Neuronal stem cell (in vitro differentiated cells): ENCODE data around the gene NAV2.

ENCODE experiments used
- DNase-seq: peaks from one replicate; pipeline ENCODE4 v3.0.0-alpha.2; 2013; ENCODE audit warnings: low spot score
- H2AFZ ChIP-seq: one replicate; pipeline ENCODE4 v1.6.1; 2013; ENCODE audit warnings: mild to moderate bottlenecking, low read length, inconsistent platforms
- H2AK5ac ChIP-seq: 2 replicates; pipeline ENCODE4 v1.6.1; 2013; ENCODE audit warnings: low read depth, mild to moderate bottlenecking, inconsistent platforms, low read length, moderate library complexity, mixed read lengths
- H2BK120ac ChIP-seq: 2 replicates; pipeline ENCODE4 v1.6.1; 2013; ENCODE audit warnings: low read depth, mild to moderate bottlenecking, inconsistent platforms, low read length, moderate library complexity, mixed read lengths
- H2BK12ac ChIP-seq: one replicate; pipeline ENCODE4 v1.6.1; 2013; ENCODE audit warnings: low read length, inconsistent platforms
- H2BK15ac ChIP-seq: 2 replicates; pipeline ENCODE4 v1.6.1; 2013; ENCODE audit warnings: mild to moderate bottlenecking, low read length, inconsistent platforms, mixed read lengths
- H2BK5ac ChIP-seq: one replicate; pipeline ENCODE4 v1.6.1; 2013; ENCODE audit warnings: inconsistent platforms, mild to moderate bottlenecking, low read length, moderate library complexity
- H3K14ac ChIP-seq: one replicate; pipeline ENCODE4 v1.6.1; 2013; ENCODE audit warnings: low read length, inconsistent platforms
- H3K18ac ChIP-seq: 2 replicates; pipeline ENCODE4 v1.6.1; 2013; ENCODE audit warnings: low read length, inconsistent platforms
- H3K23ac ChIP-seq: 2 replicates; pipeline ENCODE4 v1.6.1; 2013; ENCODE audit warnings: low read depth, mild to moderate bottlenecking, mixed read lengths, low read length, inconsistent platforms; ENCODE audit not compliant: poor library complexity
- H3K27ac ChIP-seq: replicated peaks from 3 replicates; pipeline ENCODE4 v1.5.1; 2013; ENCODE audit warnings: low read length, inconsistent platforms
- H3K27me3 ChIP-seq, 3 experiments: 2 replicates each; pipeline ENCODE4 v1.6.1; 2013; ENCODE audit warnings: low read length in 3 of 3, mild to moderate bottlenecking in 2 of 3, inconsistent platforms in 1 of 3, low read depth in 1 of 3, mixed read lengths in 1 of 3, moderate library complexity in 1 of 3; ENCODE audit not compliant: control insufficient read depth in 3 of 3, insufficient read depth in 3 of 3
- H3K36me3 ChIP-seq, 2 donors: replicated peaks in 1 of 2; 2 replicates each; pipeline ENCODE4 v1.6.1; 2013; ENCODE audit warnings: low read length in 2 of 2; ENCODE audit not compliant: control insufficient read depth in 2 of 2, insufficient read depth in 2 of 2
- H3K4ac ChIP-seq: 2 replicates; pipeline ENCODE4 v1.6.1; 2013; ENCODE audit warnings: inconsistent platforms, mild to moderate bottlenecking, low read length, moderate library complexity
- H3K4me1 ChIP-seq, 2 donors: 1 replicate in 1 of 2; 2 replicates in 1 of 2; pipeline ENCODE4 v1.6.1; 2013; ENCODE audit warnings: low read length in 2 of 2, low read depth in 1 of 2; ENCODE audit not compliant: control insufficient read depth in 2 of 2, insufficient read depth in 1 of 2
- H3K4me2 ChIP-seq: one replicate; pipeline ENCODE4 v1.6.1; 2013; ENCODE audit warnings: mild to moderate bottlenecking, low read length, inconsistent platforms; ENCODE audit not compliant: insufficient read depth, poor library complexity, severe bottlenecking
- H3K4me3 ChIP-seq, 2 donors: 2 replicates each; pipeline ENCODE4 v1.5.1; 2013; ENCODE audit warnings: low read length in 2 of 2, mild to moderate bottlenecking in 2 of 2, inconsistent platforms in 1 of 2, moderate library complexity in 1 of 2
- H3K79me1 ChIP-seq: one replicate; pipeline ENCODE4 v1.6.1; 2013; ENCODE audit warnings: low read depth, mild to moderate bottlenecking, inconsistent platforms, low read length, moderate library complexity
- H3K9ac ChIP-seq: one replicate; pipeline ENCODE4 v1.6.1; 2013; ENCODE audit warnings: mild to moderate bottlenecking, low read depth, low read length, inconsistent platforms; ENCODE audit not compliant: poor library complexity
- H3K9me3 ChIP-seq, 2 donors: replicated peaks in 1 of 2; 2 replicates each; pipeline versions ENCODE3 to v1.6.1; 2013; ENCODE audit warnings: low read length in 2 of 2, mild to moderate bottlenecking in 2 of 2, inconsistent platforms in 1 of 2, low read depth in 1 of 2, mixed read lengths in 1 of 2, moderate library complexity in 1 of 2; ENCODE audit not compliant: control insufficient read depth in 2 of 2, insufficient read depth in 1 of 2
- H4K8ac ChIP-seq: one replicate; pipeline ENCODE4 v1.6.1; 2013; ENCODE audit warnings: low read depth, mild to moderate bottlenecking, inconsistent platforms, low read length, moderate library complexity
- H4K91ac ChIP-seq: one replicate; pipeline ENCODE4 v1.6.1; 2013; ENCODE audit warnings: low read length, low read depth, mild to moderate bottlenecking, inconsistent platforms; ENCODE audit not compliant: poor library complexity
- WGBS, 2 donors: extraction: QIAGEN DNeasy Blood & Tissue Kit; methylation state at CpG; one replicate each; pipeline ENCODE4 v1.1.7; 2013; ENCODE audit warnings: missing lambda C conversion rate in 2 of 2, mixed read lengths in 1 of 2; ENCODE audit not compliant: insufficient read length in 2 of 2, insufficient replicate concordance in 1 of 2; ENCODE audit errors: extremely low coverage in 2 of 2; 5-methylcytosine and 5-hydroxymethylcytosine counted together

The NAV2 gene

GRCh38 chr11:19714387-19715363, 2.0 kb downstream of the NAV2 start:
- no peak overlapping the region for H3K27ac ChIP-seq

DNA sequence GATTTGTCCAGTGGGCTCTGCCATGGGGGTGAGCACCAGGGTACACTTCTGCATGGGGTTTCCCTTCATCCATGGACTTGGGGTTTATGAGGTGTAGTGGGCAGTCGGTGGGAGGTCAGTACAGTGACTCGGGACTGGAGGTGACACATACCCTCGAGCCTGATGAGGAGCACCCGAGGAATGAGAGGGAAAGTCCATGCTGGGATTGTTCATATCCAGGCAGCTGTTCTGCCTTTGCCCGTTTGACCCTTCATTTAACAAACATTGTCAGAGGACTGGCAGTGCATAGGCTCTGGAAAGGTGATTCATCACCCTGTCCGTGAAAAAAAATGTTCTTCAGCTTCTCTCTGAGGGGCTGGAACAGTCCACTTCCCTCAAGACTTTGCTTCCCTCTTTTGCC, 2.7 kb downstream of the NAV2 start:
- WGBS, 2 donors = no CpG with 5 or more reads among the region's 6 CpGs
- Histone ChIP-seq H2BK12ac (no peak overlapping the region), H3K79me1 (no peaks in the 10 kb centered on the region), H3K4ac (no peak overlapping the region), H2AFZ (no peak overlapping the region), H2BK15ac (peak overlapping the region; percentile 50), H3K4me1 (peaks cover 14 to 17% of the 10 kb centered on the region in 2 donors), H3K9me3 (peaks cover 0 to 1% of the 10 kb centered on the region in 2 donors), H3K9ac (no peak overlapping the region), H3K23ac (no peak overlapping the region), H3K27ac (no peak overlapping the region), H2BK5ac (no peak overlapping the region), H3K36me3 (no peaks in the 10 kb centered on the region), H3K4me2 (no peak overlapping the region), H2BK120ac (no peak overlapping the region), H3K4me3 (no peak overlapping the region), H4K8ac (no peak overlapping the region), H3K18ac (no peak overlapping the region), H2AK5ac (no peak overlapping the region), H3K14ac (no peak overlapping the region), H4K91ac (no peak overlapping the region), H3K27me3 (peaks cover 3 to 34% (median 15%) of the 10 kb centered on the region in 3 experiments)
- DNase-seq = no peak

More at GRCh38 chr11:19714387-19715363, 2.0 kb downstream of the NAV2 start:
- Histone ChIP-seq H2BK12ac (no peak overlapping the region), H2BK15ac (no peak overlapping the region), H2AK5ac (peak overlapping the region; percentile 32), H3K79me1 (no peaks in the 10 kb centered on the region), H3K4me1 (peaks cover 9 to 15% of the 10 kb centered on the region in 2 donors), H3K23ac (no peak overlapping the region), H3K4me3 (peak overlapping the region; percentile 62 to 77), H4K8ac (no peak overlapping the region), H3K36me3 (no peaks in the 10 kb centered on the region), H2BK5ac (peak overlapping the region; percentile 61), H3K14ac (peak overlapping the region; percentile 25), H3K18ac (peak overlapping the region; percentile 27), H3K9ac (no peak overlapping the region), H3K9me3 (peaks cover 0 to 1% of the 10 kb centered on the region in 2 donors), H3K4me2 (peak overlapping the region; percentile 97), H3K4ac (no peak overlapping the region), H2AFZ (peak overlapping the region; percentile 90), H3K27me3 (peaks cover 3 to 34% (median 15%) of the 10 kb centered on the region in 3 experiments), H2BK120ac (no peak overlapping the region), H4K91ac (no peak overlapping the region)
- no CpG with 5 or more reads among the region's 25 CpGs for whole genome bisulfite sequencing, 2 donors
- no peak for DNase-seq

- Histone ChIP-seq H4K8ac (no peak overlapping the region), H2AK5ac (no peak overlapping the region), H4K91ac (no peak overlapping the region), H3K4ac (no peak overlapping the region), H3K9me3 (peaks cover 0 to 1% of the 10 kb centered on the region in 2 donors), H2AFZ (no peak overlapping the region), H3K79me1 (no peaks in the 10 kb centered on the region), H2BK5ac (no peak overlapping the region), H2BK120ac (no peak overlapping the region), H2BK15ac (no peak overlapping the region), H3K18ac (no peak overlapping the region), H3K9ac (no peak overlapping the region), H3K27me3 (peaks cover 3 to 31% (median 15%) of the 10 kb centered on the region in 3 experiments), H3K14ac (no peak overlapping the region), H3K23ac (no peak overlapping the region), H3K36me3 (no peaks in the 10 kb centered on the region), H3K27ac (no peak overlapping the region), H2BK12ac (no peak overlapping the region), H3K4me3 (no peak overlapping the region), H3K4me2 (no peak overlapping the region), H3K4me1 (peaks cover 9 to 11% of the 10 kb centered on the region in 2 donors)
- no peak for DNase-seq
- no CpG with 5 or more reads among the region's 1 CpG for WGBS, 2 donors
Measured at GRCh38 chr11:19718051-19718450, 5.4 kb downstream of the NAV2 start.

DNA sequence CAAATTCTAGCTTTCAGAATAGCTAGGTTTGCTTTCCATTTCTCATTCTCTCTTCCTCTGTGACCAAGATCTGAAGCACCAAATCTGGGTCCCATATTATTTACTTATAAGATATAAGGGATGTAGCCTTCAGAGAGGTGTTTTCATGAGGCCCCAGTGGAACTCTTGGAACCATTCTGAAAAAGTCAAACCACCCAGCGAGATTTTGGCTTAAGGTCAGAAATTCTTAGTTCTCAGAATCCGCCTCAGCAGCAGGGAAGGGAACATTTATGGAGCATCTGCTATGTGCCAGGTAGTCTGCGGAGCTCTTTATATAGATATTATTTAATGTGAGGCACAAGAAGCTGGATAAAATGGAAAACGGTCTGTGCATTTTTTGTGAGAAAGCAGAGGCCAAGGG, 6.3 kb downstream of the NAV2 start:
- Histone ChIP-seq H3K18ac (no peak overlapping the region), H2BK120ac (no peak overlapping the region), H3K4me2 (no peak overlapping the region), H3K79me1 (no peaks in the 10 kb centered on the region), H2AK5ac (no peak overlapping the region), H3K36me3 (no peaks in the 10 kb centered on the region), H2BK15ac (no peak overlapping the region), H2BK12ac (no peak overlapping the region), H2AFZ (no peak overlapping the region), H3K23ac (no peak overlapping the region), H3K9ac (no peak overlapping the region), H3K4me3 (no peak overlapping the region), H4K91ac (no peak overlapping the region), H3K27me3 (peaks cover 0 to 22% (median 9%) of the 10 kb centered on the region in 3 experiments), H2BK5ac (no peak overlapping the region), H3K4me1 (peaks cover 7 to 8% of the 10 kb centered on the region in 2 donors), H3K4ac (no peak overlapping the region), H3K9me3 (peaks cover 0 to 1% of the 10 kb centered on the region in 2 donors), H4K8ac (no peak overlapping the region), H3K14ac (no peak overlapping the region), H3K27ac (no peak overlapping the region)
- no peak for DNase-seq
- WGBS, 2 donors = no CpG with 5 or more reads among the region's 4 CpGs
